ENCODE measurements around the gene ADAR.

ADAR gene

GRCh38 chr1:154586231-154586630, 21.8 kb downstream of the ADAR start:
- H3K4me1 Mint-ChIP-seq (ENCODE audit: low read depth in 2 of 2), result peaks cover 2 to 6% of the 10 kb centered on the region in 2 donors
- H3K36me3 Mint-ChIP-seq (ENCODE audit: insufficient read depth), result peaks cover 96% of the 10 kb centered on the region
- H3K9me3 Mint-ChIP-seq, result no peaks in the 10 kb centered on the region
- ATAC-seq (replicated peaks) (no peak), DNase-seq (no peak)
- H3K4me3 Mint-ChIP-seq, result no peak overlapping the region
- peak overlapping the region in 1 of 2 donors; percentile 56 for H3K27ac Mint-ChIP-seq
- no peaks in the 10 kb centered on the region for H3K27me3 Mint-ChIP-seq

GRCh38 chr1:154584267-154584994, 23.6 kb downstream of the ADAR start:
- Mint-ChIP-seq H3K27me3 (no peaks in the 10 kb centered on the region), H3K9me3 (no peaks in the 10 kb centered on the region), H3K27ac (no peak overlapping the region), H3K4me3 (no peak overlapping the region), H3K4me1 (ENCODE audit: low read depth in 2 of 2) (peaks cover 2 to 6% of the 10 kb centered on the region in 2 donors), H3K36me3 (ENCODE audit: insufficient read depth) (peaks cover 88% of the 10 kb centered on the region)
- no peak for DNase-seq
- no peak for ATAC-seq (replicated peaks)

- no peak overlapping the region for H3K4me3 Mint-ChIP-seq
- no peaks in the 10 kb centered on the region for H3K9me3 Mint-ChIP-seq
- H3K4me1 Mint-ChIP-seq (ENCODE audit: low read depth in 2 of 2), result peaks cover 2 to 4% of the 10 kb centered on the region in 2 donors
- H3K27me3 Mint-ChIP-seq, result no peaks in the 10 kb centered on the region
- ATAC-seq (replicated peaks) (no peak), DNase-seq (no peak)
- H3K36me3 Mint-ChIP-seq (ENCODE audit: insufficient read depth), result peaks cover 86% of the 10 kb centered on the region
- no peak overlapping the region for H3K27ac Mint-ChIP-seq
Measured at GRCh38 chr1:154583773-154584172, 24.2 kb downstream of the ADAR start.

GRCh38 chr1:154582885-154583284, 25.1 kb downstream of the ADAR start:
- DNase-seq, result no peak
- H3K27ac Mint-ChIP-seq, result no peak overlapping the region
- H3K9me3 Mint-ChIP-seq, result no peaks in the 10 kb centered on the region
- ATAC-seq (replicated peaks), result no peak
- H3K36me3 Mint-ChIP-seq (ENCODE audit: insufficient read depth), result peaks cover 82% of the 10 kb centered on the region
- H3K4me1 Mint-ChIP-seq (ENCODE audit: low read depth in 2 of 2), result peaks cover 2 to 3% of the 10 kb centered on the region in 2 donors
- H3K27me3 Mint-ChIP-seq, result no peaks in the 10 kb centered on the region
- H3K4me3 Mint-ChIP-seq, result no peak overlapping the region

- H3K9me3 Mint-ChIP-seq, result no peaks in the 10 kb centered on the region
- peaks cover 2 to 3% of the 10 kb centered on the region in 2 donors for H3K4me1 Mint-ChIP-seq (ENCODE audit: low read depth in 2 of 2)
- no peak overlapping the region for H3K4me3 Mint-ChIP-seq
- no peak for ATAC-seq (replicated peaks)
- H3K36me3 Mint-ChIP-seq (ENCODE audit: insufficient read depth), result peaks cover 70% of the 10 kb centered on the region
- H3K27ac Mint-ChIP-seq, result no peak overlapping the region
- no peaks in the 10 kb centered on the region for H3K27me3 Mint-ChIP-seq
- no peak for DNase-seq
Measured at GRCh38 chr1:154581766-154582165, 26.2 kb downstream of the ADAR start.

- Mint-ChIP-seq H3K27ac (peak overlapping the region; percentile 55 to 60), H3K9me3 (no peaks in the 10 kb centered on the region), H3K4me1 (ENCODE audit: low read depth in 2 of 2) (peaks cover 2 to 6% of the 10 kb centered on the region in 2 donors), H3K36me3 (ENCODE audit: insufficient read depth) (peaks cover 49% of the 10 kb centered on the region), H3K27me3 (no peaks in the 10 kb centered on the region), H3K4me3 (no peak overlapping the region)
- DNase-seq (no peak), ATAC-seq (replicated peaks) (no peak)
Measured at GRCh38 chr1:154579374-154579773, 28.6 kb downstream of the ADAR start.

GRCh38 chr1:154578058-154578418, 29.9 kb downstream of the ADAR start:
- ATAC-seq (replicated peaks) (no peak), DNase-seq (no peak)
- no peak overlapping the region for H3K4me3 Mint-ChIP-seq
- H3K36me3 Mint-ChIP-seq (ENCODE audit: insufficient read depth), result peaks cover 39% of the 10 kb centered on the region
- H3K27me3 Mint-ChIP-seq, result peaks cover 0 to 3% of the 10 kb centered on the region in 2 donors
- H3K4me1 Mint-ChIP-seq (ENCODE audit: low read depth in 2 of 2), result peaks cover 3 to 6% of the 10 kb centered on the region in 2 donors
- peak overlapping the region in 1 of 2 donors; percentile 44 for H3K27ac Mint-ChIP-seq
- no peaks in the 10 kb centered on the region for H3K9me3 Mint-ChIP-seq

GRCh38 chr1:154577346-154578057, 30.5 kb downstream of the ADAR start:
- Mint-ChIP-seq H3K4me3 (no peak overlapping the region), H3K27me3 (peaks cover 0 to 4% of the 10 kb centered on the region in 2 donors), H3K4me1 (ENCODE audit: low read depth in 2 of 2) (peaks cover 6 to 7% of the 10 kb centered on the region in 2 donors), H3K27ac (peak overlapping the region in 1 of 2 donors; percentile 44), H3K36me3 (ENCODE audit: insufficient read depth) (peaks cover 34% of the 10 kb centered on the region), H3K9me3 (no peaks in the 10 kb centered on the region)
- DNase-seq (no peak), ATAC-seq (replicated peaks) (no peak)

- Mint-ChIP-seq H3K27ac (no peak overlapping the region), H3K4me1 (ENCODE audit: low read depth in 2 of 2) (peaks cover 6 to 7% of the 10 kb centered on the region in 2 donors), H3K9me3 (no peaks in the 10 kb centered on the region), H3K4me3 (no peak overlapping the region), H3K36me3 (ENCODE audit: insufficient read depth) (peaks cover 21% of the 10 kb centered on the region), H3K27me3 (peaks cover 4 to 8% of the 10 kb centered on the region in 2 donors)
- DNase-seq (no peak), ATAC-seq (replicated peaks) (no peak)
Measured at GRCh38 chr1:154575951-154576566, 31.9 kb downstream of the ADAR start.

GRCh38 chr1:154575147-154575927, 32.6 kb downstream of the ADAR start:
- H3K4me3 Mint-ChIP-seq, result no peak overlapping the region
- ATAC-seq (replicated peaks) (no peak), DNase-seq (no peak)
- peaks cover 4 to 13% of the 10 kb centered on the region in 2 donors for H3K27me3 Mint-ChIP-seq
- no peaks in the 10 kb centered on the region for H3K9me3 Mint-ChIP-seq
- no peak overlapping the region for H3K27ac Mint-ChIP-seq
- peaks cover 16% of the 10 kb centered on the region for H3K36me3 Mint-ChIP-seq (ENCODE audit: insufficient read depth)
- H3K4me1 Mint-ChIP-seq (ENCODE audit: low read depth in 2 of 2), result peaks cover 6 to 7% of the 10 kb centered on the region in 2 donors

- Mint-ChIP-seq H3K4me3 (no peak overlapping the region), H3K9me3 (no peaks in the 10 kb centered on the region), H3K4me1 (ENCODE audit: low read depth in 2 of 2) (peaks cover 6 to 7% of the 10 kb centered on the region in 2 donors), H3K27me3 (peaks cover 4 to 15% of the 10 kb centered on the region in 2 donors), H3K27ac (no peak overlapping the region), H3K36me3 (ENCODE audit: insufficient read depth) (peaks cover 15% of the 10 kb centered on the region)
- DNase-seq (no peak), ATAC-seq (replicated peaks) (no peak)
Measured at GRCh38 chr1:154574716-154575115, 33.3 kb downstream of the ADAR start.

GRCh38 chr1:154573168-154573510, 34.8 kb downstream of the ADAR start:
- Mint-ChIP-seq H3K27ac (no peak overlapping the region), H3K4me1 (ENCODE audit: low read depth in 2 of 2) (peaks cover 6 to 7% of the 10 kb centered on the region in 2 donors), H3K4me3 (no peak overlapping the region), H3K9me3 (no peaks in the 10 kb centered on the region), H3K36me3 (ENCODE audit: insufficient read depth) (peaks cover 3% of the 10 kb centered on the region), H3K27me3 (peaks cover 9 to 30% of the 10 kb centered on the region in 2 donors)
- ATAC-seq (replicated peaks) (no peak), DNase-seq (no peak)

GRCh38 chr1:154572468-154573167, 35.4 kb downstream of the ADAR start:
- peaks cover 11 to 12% of the 10 kb centered on the region in 2 donors for H3K4me1 Mint-ChIP-seq (ENCODE audit: low read depth in 2 of 2)
- H3K27me3 Mint-ChIP-seq, result peaks cover 14 to 35% of the 10 kb centered on the region in 2 donors
- H3K36me3 Mint-ChIP-seq (ENCODE audit: insufficient read depth), result peaks cover 3% of the 10 kb centered on the region
- H3K27ac Mint-ChIP-seq, result no peak overlapping the region
- DNase-seq (no peak), ATAC-seq (replicated peaks) (no peak)
- H3K9me3 Mint-ChIP-seq, result no peaks in the 10 kb centered on the region
- H3K4me3 Mint-ChIP-seq, result no peak overlapping the region
